Activated CD8-positive, alpha-beta memory T cell treated with anti-CD3 and anti-CD28 coated beads for 48 hours (primary cell): Measurements from ENCODE around the gene DNAJC18.
"Not testable (repeated sequence)": the region's sequence is repeated elsewhere in the genome, so short reads cannot be mapped to it uniquely, and the experiment has no call there.

Experiments used
- DNase-seq, 3 experiments: peaks; one replicate each; pipeline ENCODE4 v3.0.0-alpha.2; 2020; ENCODE audit warnings: low read depth in 2 of 3, low spot score in 2 of 3

The DNAJC18 gene

GRCh38 chr5:139439013-139439903 is at the start of gene DNAJC18:
DNAJC18 (minus strand) TSS chr5:139439525; CDS start chr5:139439445, 80 bp downstream.
- peak; percentile 69 to 75 (median 74) for DNase-seq

GRCh38 chr5:139488260-139488659 is 48.9 kb upstream of the DNAJC18 start:
- DNase-seq = no peak

GRCh38 chr5:139486201-139486600 is 46.9 kb upstream of the DNAJC18 start:
- DNase-seq = no peak

GRCh38 chr5:139482890-139483208 is 43.5 kb upstream of the DNAJC18 start:
- DNase-seq = not testable (repeated sequence)

GRCh38 chr5:139482050-139482889 is 42.9 kb upstream of the DNAJC18 start, which contains the start of gene STING1:
STING1 (minus strand) TSS chr5:139482758; CDS start chr5:139481704, 1,054 bp downstream.
- DNase-seq = peak in 1 of 3 experiments; percentile 55

- DNase-seq = no peak
Measured at GRCh38 chr5:139481580-139482049, 42.3 kb upstream of the DNAJC18 start.

GRCh38 chr5:139481122-139481533 is 41.8 kb upstream of the DNAJC18 start:
- DNase-seq = no peak

GRCh38 chr5:139479729-139480128 is 40.4 kb upstream of the DNAJC18 start:
- not testable (repeated sequence) for DNase-seq

- not testable (repeated sequence) for DNase-seq
Measured at GRCh38 chr5:139478657-139479423, 39.5 kb upstream of the DNAJC18 start.

- no peak for DNase-seq
Measured at GRCh38 chr5:139475865-139476617, 36.7 kb upstream of the DNAJC18 start.

- DNase-seq = no peak
Measured at GRCh38 chr5:139474890-139475791, 35.8 kb upstream of the DNAJC18 start.

GRCh38 chr5:139473565-139473964 is 34.2 kb upstream of the DNAJC18 start:
- DNase-seq = no peak

- no peak for DNase-seq
Measured at GRCh38 chr5:139473105-139473504, 33.8 kb upstream of the DNAJC18 start.

GRCh38 chr5:139472386-139473030 is 33.2 kb upstream of the DNAJC18 start:
- DNase-seq = no peak

- no peak for DNase-seq
Measured at GRCh38 chr5:139470821-139471300, 31.5 kb upstream of the DNAJC18 start, which contains the start of gene SMIM33. SMIM33 (plus strand) TSS chr5:139471004; CDS start chr5:139471122, 118 bp downstream.

- no peak for DNase-seq
Measured at GRCh38 chr5:139468421-139468931, 29.2 kb upstream of the DNAJC18 start.

GRCh38 chr5:139462586-139463276 is 23.4 kb upstream of the DNAJC18 start, which contains the start of gene ECSCR:
ECSCR (minus strand) TSS chr5:139462743; CDS start chr5:139462670, 73 bp downstream.
- no peak for DNase-seq
